ENCODE results near the gene CPEB2. TPM values are rescaled to one million over a fixed set of nuclear protein-coding genes. Genes with fewer than 3 reads are reported as not detected.
"Not testable (repeated sequence)": the region's sequence is repeated elsewhere in the genome, so short reads cannot be mapped to it uniquely, and the experiment has no call there.

Gene CPEB2
- polyA plus RNA-seq, 4 donors, result 6.5 to 23.5 (median 19.2) TPM

DNA sequence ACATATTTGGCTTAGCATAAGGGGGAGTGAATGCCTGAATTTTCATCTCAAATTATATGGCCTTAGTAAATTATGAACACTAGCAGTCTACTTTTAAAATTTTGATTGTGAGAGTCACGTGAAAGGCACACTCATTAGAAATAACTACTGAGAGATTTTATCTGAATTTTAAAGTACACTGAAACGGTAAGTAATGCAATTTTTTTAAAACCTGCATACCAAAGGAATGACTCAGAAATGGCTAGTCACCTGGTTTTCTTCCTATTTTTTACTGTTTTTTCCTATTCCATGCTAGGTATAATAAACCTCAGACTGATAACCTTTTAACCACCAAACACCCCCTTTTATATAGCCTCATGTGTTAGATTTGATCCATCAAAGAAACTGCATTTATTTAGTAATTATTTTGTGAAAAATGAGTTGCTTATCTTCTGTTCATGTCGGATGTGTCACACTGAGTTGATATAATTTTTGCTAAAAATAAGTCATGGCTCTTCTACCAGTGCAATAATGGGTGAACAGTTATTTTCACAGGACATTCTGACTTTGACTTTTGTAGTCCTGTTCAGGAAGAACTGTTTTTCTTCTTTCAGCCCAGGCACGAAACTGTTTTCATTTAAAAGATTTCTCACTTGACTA lies 40.4 kb downstream of the CPEB2 start:
- DNase-seq (ENCODE audit: low read depth in 4 of 4, low spot score in 3 of 4), result no peak

DNA sequence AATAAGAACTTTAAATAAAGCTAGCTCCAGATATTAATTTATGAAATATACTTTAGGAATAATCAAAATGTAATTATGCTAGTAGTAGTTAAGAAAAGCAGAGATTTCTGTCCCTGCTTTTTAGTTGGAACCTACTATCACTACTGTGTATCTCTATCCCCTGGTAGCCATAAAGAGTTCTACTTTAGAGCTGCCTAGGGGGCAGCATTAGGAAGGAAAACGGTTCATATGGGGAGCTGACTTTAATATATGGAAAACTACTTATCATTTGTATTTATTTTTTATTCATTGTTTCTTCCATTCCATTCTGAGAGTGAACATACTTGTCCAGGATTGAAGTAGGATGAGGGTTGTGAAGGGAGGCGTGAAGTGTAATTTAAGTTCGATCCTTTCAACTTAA lies 40.9 kb downstream of the CPEB2 start:
- no peak for DNase-seq (ENCODE audit: low read depth in 4 of 4, low spot score in 3 of 4)

- DNase-seq (ENCODE audit: low read depth in 4 of 4, low spot score in 3 of 4), result no peak
Measured at GRCh38 chr4:15043922-15044321, 41.6 kb downstream of the CPEB2 start.

- no peak for DNase-seq (ENCODE audit: low read depth in 4 of 4, low spot score in 3 of 4)
Measured at GRCh38 chr4:15054541-15054940, 52.3 kb downstream of the CPEB2 start.

DNA sequence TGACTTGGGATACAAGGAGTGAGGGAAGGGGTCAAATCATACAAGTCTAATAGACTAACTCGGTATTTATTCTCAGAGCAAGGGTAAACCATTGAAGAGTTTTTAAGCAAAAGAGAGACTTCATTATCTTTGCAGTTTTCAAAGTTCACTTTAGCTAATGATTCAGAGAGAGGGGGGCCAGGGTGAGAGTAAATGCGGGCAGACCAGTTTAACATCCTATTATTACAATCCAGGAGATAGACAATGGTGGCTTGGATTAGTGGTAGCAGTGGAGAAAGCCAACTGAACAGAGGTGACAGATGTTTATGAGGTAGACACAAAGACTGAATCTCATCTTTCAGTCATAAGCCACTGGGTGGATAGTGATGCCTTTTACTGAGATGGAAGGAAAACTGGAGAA lies 57.9 kb downstream of the CPEB2 start:
- no peak for DNase-seq (ENCODE audit: low read depth in 4 of 4, low spot score in 3 of 4)

GRCh38 chr4:15063341-15063740 lies 61.1 kb downstream of the CPEB2 start:
- DNase-seq (ENCODE audit: low read depth in 4 of 4, low spot score in 3 of 4), result no peak

DNA sequence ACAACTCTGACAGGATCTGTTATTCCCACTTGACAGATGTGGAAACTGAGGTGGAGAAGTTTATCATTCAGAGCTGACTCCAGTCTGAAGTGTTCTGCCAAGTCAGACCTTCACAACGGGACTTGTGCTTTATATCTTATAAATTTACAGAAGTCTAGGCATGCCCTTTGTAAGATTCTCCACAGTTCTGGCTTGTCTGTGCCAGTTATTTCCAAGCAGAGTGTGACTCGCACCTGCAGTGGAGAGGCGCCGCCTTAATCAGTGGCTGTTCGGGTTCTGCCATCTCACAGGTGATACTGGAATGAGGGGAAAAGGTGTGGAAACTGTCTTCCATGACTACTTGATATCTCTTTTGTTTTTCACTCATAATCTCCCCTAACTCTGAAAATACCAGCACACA lies 63.2 kb downstream of the CPEB2 start:
- no peak for DNase-seq (ENCODE audit: low read depth in 4 of 4, low spot score in 3 of 4)

GRCh38 chr4:15066140-15066539 lies 63.9 kb downstream of the CPEB2 start:
- no peak for DNase-seq (ENCODE audit: low read depth in 4 of 4, low spot score in 3 of 4)

GRCh38 chr4:15068298-15068697 lies 66.0 kb downstream of the CPEB2 start:
- DNase-seq (ENCODE audit: low read depth in 4 of 4, low spot score in 3 of 4), result no peak

- DNase-seq (ENCODE audit: low read depth in 4 of 4, low spot score in 3 of 4), result no peak
Measured at GRCh38 chr4:15075875-15076274, 73.6 kb downstream of the CPEB2 start.

GRCh38 chr4:15077969-15078368 lies 75.7 kb downstream of the CPEB2 start:
- DNase-seq (ENCODE audit: low read depth in 4 of 4, low spot score in 3 of 4), result no peak

- no peak for DNase-seq (ENCODE audit: low read depth in 4 of 4, low spot score in 3 of 4)
Measured at GRCh38 chr4:15078682-15079642, 76.7 kb downstream of the CPEB2 start.

- no peak for DNase-seq (ENCODE audit: low read depth in 4 of 4, low spot score in 3 of 4)
Measured at GRCh38 chr4:15084780-15085179, 82.5 kb downstream of the CPEB2 start.

GRCh38 chr4:15085762-15086161 lies 83.5 kb downstream of the CPEB2 start:
- not testable (repeated sequence) for DNase-seq (ENCODE audit: low read depth in 4 of 4, low spot score in 3 of 4)

- not testable (repeated sequence) for DNase-seq (ENCODE audit: low read depth in 4 of 4, low spot score in 3 of 4)
Measured at GRCh38 chr4:15086259-15086658, 84.0 kb downstream of the CPEB2 start.

- DNase-seq (ENCODE audit: low read depth in 4 of 4, low spot score in 3 of 4), result no peak
Measured at GRCh38 chr4:15088394-15089035, 86.2 kb downstream of the CPEB2 start.

DNA sequence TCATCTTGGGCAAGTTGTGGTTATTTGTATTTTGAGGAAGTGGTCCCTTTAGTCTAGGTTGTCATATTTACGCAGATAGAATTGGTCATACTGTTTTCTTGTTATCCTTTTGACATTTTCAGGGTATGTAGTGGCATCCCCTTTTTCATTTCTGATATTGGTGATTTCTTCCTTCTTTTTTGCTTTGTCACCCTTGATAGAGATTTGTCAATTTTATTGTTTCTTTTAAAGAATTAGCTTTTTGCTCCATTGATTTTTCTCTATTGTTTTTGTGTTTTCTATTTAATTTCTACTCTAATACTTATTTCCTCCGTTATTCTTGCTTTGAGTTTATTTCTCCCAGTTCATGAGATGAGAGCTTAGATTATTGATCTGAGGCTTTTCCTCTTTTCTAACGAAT lies 87.7 kb downstream of the CPEB2 start:
- no peak for DNase-seq (ENCODE audit: low read depth in 4 of 4, low spot score in 3 of 4)

DNA sequence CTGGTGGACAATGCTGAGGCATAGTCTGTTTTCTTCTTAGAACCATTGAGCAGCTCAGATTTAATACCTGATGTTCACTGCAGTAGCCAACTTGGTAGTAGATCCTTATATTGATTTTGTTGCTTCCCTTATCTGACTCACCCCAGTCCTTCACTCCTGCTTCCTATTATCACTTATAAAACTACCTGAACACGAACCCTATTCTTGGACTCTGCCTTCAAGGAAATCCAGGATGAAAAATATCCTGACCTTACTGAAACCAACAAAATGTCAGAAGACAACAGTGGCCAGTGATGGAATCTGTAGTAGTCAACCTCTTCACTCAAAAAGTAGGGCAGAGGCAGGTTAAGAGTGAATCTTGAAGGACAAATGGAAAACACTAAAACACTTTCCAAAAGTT lies 98.1 kb downstream of the CPEB2 start:
- DNase-seq (ENCODE audit: low read depth in 4 of 4, low spot score in 3 of 4), result no peak

GRCh38 chr4:15100994-15101695 lies 98.9 kb downstream of the CPEB2 start:
- DNase-seq (ENCODE audit: low read depth in 4 of 4, low spot score in 3 of 4), result no peak

DNA sequence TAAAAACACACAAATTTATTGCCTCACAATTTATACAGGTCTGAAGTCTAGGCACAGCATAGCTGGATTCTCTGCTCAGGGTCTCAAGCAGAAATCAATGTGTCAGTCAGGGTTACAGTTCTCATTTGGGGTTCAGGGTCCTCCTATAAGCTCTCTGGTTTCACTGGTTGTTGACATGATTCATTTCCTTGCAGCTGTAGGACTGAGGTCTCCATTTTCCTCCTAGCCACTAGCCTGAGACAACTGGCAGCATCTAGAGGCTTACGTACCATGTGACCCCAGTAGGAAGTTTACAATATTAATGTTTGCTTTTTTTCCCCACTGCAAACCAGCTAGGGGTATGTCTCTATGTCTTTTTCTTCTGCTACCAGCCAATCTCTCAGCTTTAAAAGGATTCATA lies 102.5 kb downstream of the CPEB2 start:
- no peak for DNase-seq (ENCODE audit: low read depth in 4 of 4, low spot score in 3 of 4)

- DNase-seq (ENCODE audit: low read depth in 4 of 4, low spot score in 3 of 4), result no peak
Measured at GRCh38 chr4:15106399-15106798, 104.1 kb downstream of the CPEB2 start.
